Activated CD4-positive, alpha-beta T cell treated with anti-CD3 and anti-CD28 coated beads, Interleukin-2, amount 50 U/mL, for 4 hours (primary cell): Measurements from ENCODE around the gene TBC1D13.
"Not testable (repeated sequence)": the region's sequence is repeated elsewhere in the genome, so short reads cannot be mapped to it uniquely, and the experiment has no call there.

Experiments
- DNase-seq, 2 experiments: peaks; one replicate each; pipeline ENCODE4 v3.0.0-alpha.2; 2020

The TBC1D13 gene

DNA sequence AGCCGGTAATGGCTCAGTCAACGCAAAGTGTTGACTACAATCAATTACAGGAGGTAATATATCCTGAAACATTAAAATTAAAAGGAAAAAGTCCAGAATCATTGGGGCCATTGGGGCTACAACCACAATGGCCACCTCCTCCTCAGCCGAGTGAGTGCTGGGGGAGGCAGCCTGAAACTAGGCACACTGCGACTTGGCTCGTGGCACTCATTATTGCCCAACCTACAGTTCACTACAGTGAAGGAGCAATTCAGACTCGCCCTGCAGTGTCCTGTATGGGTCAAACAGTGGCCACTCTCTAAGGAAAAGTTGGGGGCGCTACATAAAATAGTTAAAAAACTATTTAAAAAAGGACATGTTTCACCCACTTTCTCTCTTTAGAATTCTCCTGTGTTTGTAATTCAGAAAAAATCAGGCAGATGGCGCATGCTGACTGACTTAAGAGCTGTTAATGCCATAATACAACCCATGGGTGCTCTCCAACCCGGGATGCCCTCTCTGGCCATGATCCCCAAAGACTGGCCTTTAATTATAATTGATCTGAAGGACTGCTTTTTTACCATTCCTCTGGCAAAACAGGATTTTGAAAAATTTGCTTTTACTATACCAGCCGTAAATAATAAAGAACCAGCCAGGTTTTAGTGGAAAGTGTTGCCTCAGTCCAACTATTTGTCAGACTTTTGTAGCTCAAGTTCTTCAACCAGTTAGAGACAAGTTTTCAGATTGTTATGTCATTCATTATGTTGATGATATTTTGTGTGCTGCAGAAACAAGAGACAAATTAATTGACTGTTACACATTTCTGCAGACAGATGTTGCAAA is 64.9 kb downstream of the TBC1D13 start:
- not testable (repeated sequence) for DNase-seq

DNA sequence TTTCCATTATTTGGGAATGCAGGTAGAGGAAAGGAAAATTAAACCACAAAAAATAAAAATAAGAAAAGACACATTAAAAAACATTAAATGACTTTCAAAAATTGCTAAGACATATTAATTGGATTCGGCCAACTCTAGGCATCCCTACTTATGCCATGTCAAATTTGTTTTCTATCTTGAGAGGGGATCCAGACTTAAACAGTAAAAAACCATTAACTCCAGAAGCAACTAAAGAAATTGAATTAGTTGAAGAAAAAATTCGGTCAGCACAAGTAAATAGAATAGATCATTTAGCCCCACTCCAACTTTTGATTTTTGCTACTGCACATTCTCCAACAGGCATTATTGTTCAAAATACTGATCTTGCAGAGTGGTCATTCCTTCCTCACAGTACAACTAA is 65.6 kb downstream of the TBC1D13 start:
- DNase-seq: not testable (repeated sequence)

DNA sequence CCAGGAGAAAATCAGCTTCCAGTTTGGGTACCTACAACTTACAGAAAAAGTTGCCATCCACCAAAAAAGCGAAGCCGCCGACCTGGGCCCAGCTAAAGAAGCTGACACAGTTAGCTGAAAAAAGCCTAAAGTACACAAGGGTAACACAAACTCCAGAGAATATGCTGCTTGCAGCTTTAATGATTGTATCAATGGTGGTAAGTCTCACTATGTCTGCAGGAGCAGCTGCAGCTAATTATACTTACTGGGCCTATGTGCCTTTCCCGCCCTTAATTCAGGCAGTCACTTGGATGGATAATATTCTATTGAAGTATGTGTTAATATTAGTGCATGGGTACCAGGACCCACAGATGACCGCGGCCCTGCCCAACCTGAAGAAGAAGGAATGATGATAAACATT is 67.4 kb downstream of the TBC1D13 start:
- DNase-seq: not testable (repeated sequence)

DNA sequence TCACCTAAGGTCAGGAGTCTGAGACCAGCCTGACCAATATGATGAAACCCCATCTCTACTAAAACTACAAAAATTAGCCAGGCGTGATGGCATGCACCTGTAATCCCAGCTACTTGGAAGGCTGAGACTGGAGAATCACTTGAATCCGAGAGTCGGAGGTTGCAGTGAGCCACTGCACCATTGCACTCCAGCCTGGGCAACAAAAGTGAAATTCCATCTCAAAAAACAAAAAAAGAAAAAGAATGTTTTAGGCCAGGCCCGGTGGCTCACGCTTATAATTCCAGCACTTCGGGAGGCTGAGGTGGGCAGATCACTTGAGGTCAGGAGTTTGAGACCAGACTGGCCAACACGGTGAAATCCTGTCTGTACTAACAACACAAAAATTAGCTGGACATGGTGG is 71.4 kb downstream of the TBC1D13 start:
- DNase-seq: not testable (repeated sequence)
